Fibroblast of villous mesenchyme (primary cell): ENCODE measurements around the gene SLC6A3. TPM values are rescaled to one million over a fixed set of nuclear protein-coding genes. Genes with fewer than 3 reads are reported as not detected.
"Not testable (repeated sequence)": the region's sequence is repeated elsewhere in the genome, so short reads cannot be mapped to it uniquely, and the experiment has no call there.

Source experiments
- DNase-seq: peaks from one replicate; pipeline ENCODE4 v3.0.0-alpha.2; 2010; ENCODE audit warnings: low read depth
- H3K4me3 ChIP-seq: 2 replicates; pipeline ENCODE4 v1.5.1; 2011; ENCODE audit warnings: low read depth, mild to moderate bottlenecking, low read length
- total RNA-seq: library from RNA; depleted of rRNA; stranded (reverse); fragments of >200 nt; gene quantifications from 2 replicates; pipeline ENCODE4 v1.2.3, GENCODE V29; 2012
- TF ChIP-seq, protein P1 (sequence below): IDR thresholded peaks from 2 replicates; pipeline ENCODE4 v1.5.1; 2012; ENCODE audit warnings: low read depth, mild to moderate bottlenecking, low read length; ENCODE audit not compliant: insufficient read depth

The SLC6A3 gene
- total RNA-seq, 1 donor: not detected

DNA sequence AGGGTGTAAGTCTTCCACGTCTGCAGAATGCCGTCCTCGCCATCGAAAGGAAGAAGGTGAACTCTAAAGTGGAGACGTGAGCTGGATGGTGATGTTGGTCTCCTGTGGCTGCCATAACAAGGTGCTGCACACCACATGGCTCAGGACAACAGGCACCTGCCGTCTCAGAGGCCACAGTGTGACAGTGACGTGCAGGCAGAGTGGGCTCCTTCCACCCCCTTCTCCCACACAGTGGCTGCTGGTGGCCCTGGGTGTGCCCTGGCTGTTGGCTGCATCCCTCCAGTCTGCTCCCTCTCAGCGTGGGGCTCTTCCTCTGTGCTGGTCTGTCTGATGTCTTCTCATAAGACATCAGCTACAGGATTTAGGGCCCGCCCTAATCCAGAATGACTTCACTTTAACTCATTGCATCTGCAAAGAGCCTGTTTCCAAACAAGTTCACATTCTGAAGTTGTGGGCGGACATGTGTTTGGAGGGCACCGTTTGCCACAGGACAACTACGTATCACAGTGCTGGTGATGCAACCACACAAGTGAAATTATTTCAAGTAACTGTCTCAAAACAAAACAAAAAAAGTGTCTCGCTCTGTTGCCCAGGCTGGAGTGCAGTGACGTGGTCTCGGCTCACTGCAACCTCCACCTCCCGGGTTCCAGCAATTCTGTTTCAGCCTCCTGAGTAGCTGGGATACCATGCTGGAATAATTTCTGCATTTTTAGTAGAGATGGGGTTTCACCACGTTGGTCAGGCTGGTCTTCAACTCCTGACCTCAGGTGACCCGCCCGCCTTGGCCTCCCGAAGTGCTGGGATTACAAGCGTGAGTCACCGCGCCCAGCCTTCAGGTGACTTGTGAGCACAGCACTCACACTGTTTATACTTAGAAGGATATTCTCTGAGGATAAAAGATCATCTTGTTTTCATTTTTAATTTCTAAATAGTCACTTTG lies 69.1 kb downstream of the SLC6A3 start:
- DNase-seq: no peak
- H3K4me3 ChIP-seq: no peak overlapping the region
- TF ChIP-seq, protein P1, sequence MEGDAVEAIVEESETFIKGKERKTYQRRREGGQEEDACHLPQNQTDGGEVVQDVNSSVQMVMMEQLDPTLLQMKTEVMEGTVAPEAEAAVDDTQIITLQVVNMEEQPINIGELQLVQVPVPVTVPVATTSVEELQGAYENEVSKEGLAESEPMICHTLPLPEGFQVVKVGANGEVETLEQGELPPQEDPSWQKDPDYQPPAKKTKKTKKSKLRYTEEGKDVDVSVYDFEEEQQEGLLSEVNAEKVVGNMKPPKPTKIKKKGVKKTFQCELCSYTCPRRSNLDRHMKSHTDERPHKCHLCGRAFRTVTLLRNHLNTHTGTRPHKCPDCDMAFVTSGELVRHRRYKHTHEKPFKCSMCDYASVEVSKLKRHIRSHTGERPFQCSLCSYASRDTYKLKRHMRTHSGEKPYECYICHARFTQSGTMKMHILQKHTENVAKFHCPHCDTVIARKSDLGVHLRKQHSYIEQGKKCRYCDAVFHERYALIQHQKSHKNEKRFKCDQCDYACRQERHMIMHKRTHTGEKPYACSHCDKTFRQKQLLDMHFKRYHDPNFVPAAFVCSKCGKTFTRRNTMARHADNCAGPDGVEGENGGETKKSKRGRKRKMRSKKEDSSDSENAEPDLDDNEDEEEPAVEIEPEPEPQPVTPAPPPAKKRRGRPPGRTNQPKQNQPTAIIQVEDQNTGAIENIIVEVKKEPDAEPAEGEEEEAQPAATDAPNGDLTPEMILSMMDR: no peak

DNA sequence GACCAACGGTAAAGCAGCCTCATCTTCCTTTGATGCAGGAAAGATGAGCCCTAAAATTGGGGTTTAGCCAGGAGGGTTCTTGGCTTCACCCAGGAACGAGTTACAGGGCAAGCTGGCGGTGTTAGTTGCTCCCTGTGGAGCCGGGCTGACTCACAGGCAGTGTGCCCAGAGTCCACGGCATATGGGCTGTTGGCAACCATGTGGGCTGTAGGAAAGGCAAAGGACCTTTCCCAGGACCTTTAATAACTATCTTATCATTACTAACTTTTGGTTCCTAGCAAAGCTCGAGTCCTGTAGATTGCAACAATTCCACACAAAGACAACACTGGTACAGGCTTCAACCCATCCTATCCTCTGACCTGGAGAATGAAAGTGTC lies 70.6 kb downstream of the SLC6A3 start:
- TF ChIP-seq, protein P1: no peak
- no peak for DNase-seq
- H3K4me3 ChIP-seq: no peak overlapping the region

DNA sequence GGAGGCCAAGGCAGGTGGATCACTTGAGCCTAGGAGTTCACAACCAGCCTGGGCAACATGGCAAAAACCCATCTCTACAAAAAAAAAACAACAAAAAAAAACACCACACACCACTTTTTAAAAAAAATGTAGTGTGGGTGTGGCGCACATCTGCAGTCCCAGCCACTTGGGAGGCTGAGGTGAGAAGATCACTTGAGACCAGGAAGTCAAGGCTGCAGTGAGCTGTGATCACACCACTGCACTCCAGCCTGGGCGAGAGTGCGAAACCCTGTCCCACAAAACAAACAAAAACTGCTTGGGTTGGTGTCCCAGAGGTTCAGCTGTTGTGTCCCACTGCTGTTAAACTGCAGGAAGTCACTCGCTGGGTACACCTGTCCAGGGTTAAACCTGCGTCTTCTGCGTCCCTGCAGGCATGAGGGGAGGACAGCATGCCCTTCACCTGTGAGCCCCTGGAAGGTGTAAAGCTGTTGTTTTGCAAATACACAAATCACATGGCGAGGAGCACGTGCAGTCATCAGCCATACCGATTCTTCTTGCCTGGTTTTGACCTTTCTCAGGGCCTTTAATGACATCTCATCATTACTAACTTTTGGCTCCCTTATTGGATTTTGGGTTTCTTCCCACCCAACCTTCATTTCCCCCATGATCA lies 71.1 kb downstream of the SLC6A3 start:
- no peak for DNase-seq
- TF ChIP-seq, protein P1: no peak
- no peak overlapping the region for H3K4me3 ChIP-seq

DNA sequence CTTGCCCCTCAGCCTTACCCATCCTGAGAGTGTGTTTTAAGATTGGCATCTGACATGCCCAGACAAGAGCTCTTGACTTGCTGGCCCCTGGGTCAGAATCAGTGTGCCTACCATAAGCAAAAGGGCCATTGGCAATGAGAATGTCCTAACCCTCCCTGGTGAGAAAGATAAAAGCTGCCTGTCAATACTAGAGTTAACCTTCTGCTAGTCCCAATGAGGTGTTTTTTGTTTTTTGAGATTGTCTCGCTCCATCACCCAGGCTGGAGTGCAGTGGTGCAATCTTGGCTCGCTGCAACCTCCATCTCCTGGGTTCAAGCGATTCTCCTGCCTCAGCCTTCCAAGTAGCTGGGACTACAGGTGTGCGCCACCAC lies 73.3 kb downstream of the SLC6A3 start:
- H3K4me3 ChIP-seq, DNase-seq: not testable (repeated sequence)

GRCh38 chr5:1371218-1371971 lies 73.8 kb downstream of the SLC6A3 start:
- TF ChIP-seq, protein P1: no peak

DNA sequence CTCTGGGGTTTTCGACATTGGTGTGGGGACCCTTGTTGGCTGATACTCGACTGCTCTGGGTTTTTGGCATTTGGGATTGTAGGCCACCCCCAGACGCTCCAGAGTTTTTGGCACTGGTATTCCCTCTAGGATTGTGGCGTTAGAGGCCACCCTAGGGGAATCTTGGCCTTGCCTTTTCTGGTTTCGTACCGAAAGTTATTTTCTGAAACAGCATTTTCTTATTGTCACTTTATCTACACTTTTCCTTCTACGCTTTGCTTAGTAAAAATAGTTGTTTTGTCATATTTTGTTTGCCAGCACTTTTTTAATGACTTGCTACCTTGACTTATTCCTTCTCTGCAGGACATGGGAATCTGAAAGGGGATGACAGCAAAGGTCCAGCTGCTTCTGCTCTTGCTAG lies 75.2 kb downstream of the SLC6A3 start:
- TF ChIP-seq, protein P1: no peak
- no peak overlapping the region for H3K4me3 ChIP-seq
- no peak for DNase-seq

More at GRCh38 chr5:1371218-1371971, 73.8 kb downstream of the SLC6A3 start:
- no peak for DNase-seq
- H3K4me3 ChIP-seq: no peak overlapping the region

GRCh38 chr5:1368756-1369155 lies 76.5 kb downstream of the SLC6A3 start:
- no peak overlapping the region for H3K4me3 ChIP-seq
- TF ChIP-seq, protein P1: no peak
- DNase-seq: no peak
